ENCODE results near the gene TSPAN15. TPM values are rescaled to one million over a fixed set of nuclear protein-coding genes. Genes with fewer than 3 reads are reported as not detected.

Gene TSPAN15
- total RNA-seq, 1 experiment from 2014 or later: 108 TPM

DNA sequence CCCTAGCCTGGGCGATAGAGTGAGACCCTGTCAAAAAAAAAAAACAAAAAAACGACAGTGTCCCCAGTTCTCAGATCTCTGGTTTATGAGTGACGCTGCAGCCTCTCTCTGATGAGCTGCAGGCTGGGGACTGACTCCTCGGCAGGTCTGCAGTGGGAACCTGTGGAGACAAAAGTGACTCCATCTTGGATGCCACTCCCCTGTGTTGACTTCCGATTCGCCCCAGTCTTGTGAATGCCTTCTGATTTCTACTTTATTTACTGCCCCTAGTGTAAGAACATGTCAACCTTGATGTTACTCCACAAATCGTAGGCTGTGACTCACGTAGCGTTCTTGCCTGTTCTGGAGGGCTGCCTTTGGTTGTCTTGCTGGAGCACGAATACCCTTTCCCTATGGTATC is 40.8 kb upstream of the TSPAN15 start:
- Histone ChIP-seq H3K27ac (no peak overlapping the region), H3K79me2 (ENCODE audit: low read depth) (no peaks in the 10 kb centered on the region), H4K20me1 (ENCODE audit: insufficient read depth) (no peaks in the 10 kb centered on the region), H3K9me3 (ENCODE audit: insufficient read depth, low read depth) (no peaks in the 10 kb centered on the region), H3K36me3 (ENCODE audit: low read depth) (no peaks in the 10 kb centered on the region), H3K4me2 (no peak overlapping the region), H3K4me3 (no peak overlapping the region), H2AFZ (no peak overlapping the region), H3K9me2 (ENCODE audit: insufficient read depth) (no peaks in the 10 kb centered on the region), H3K27me3 (ENCODE audit: insufficient read depth, low read depth) (0 out of 2 replicates have a peak, but pooled peaks cover 5% of the 10 kb centered on the region), H3F3A (ENCODE audit: insufficient read depth, low read depth) (peaks cover 18% of the 10 kb centered on the region; the same call in 1 of the 2 replicates), H3K4me1 (replicated peaks; ENCODE audit: insufficient read depth) (peaks cover 26% of the 10 kb centered on the region)
- no TSS peak for BruUV-seq (replicated peaks)
- TF ChIP-seq EZH2 (IDR thresholded peaks at IDR 0.05; ENCODE audit: low read depth): no peak
- TF ChIP-seq, protein P1, sequence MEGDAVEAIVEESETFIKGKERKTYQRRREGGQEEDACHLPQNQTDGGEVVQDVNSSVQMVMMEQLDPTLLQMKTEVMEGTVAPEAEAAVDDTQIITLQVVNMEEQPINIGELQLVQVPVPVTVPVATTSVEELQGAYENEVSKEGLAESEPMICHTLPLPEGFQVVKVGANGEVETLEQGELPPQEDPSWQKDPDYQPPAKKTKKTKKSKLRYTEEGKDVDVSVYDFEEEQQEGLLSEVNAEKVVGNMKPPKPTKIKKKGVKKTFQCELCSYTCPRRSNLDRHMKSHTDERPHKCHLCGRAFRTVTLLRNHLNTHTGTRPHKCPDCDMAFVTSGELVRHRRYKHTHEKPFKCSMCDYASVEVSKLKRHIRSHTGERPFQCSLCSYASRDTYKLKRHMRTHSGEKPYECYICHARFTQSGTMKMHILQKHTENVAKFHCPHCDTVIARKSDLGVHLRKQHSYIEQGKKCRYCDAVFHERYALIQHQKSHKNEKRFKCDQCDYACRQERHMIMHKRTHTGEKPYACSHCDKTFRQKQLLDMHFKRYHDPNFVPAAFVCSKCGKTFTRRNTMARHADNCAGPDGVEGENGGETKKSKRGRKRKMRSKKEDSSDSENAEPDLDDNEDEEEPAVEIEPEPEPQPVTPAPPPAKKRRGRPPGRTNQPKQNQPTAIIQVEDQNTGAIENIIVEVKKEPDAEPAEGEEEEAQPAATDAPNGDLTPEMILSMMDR (conservative IDR thresholded peaks at IDR 0.05): no peak
- intact Hi-C loops (cut with micrococcal nuclease; ENCODE audit: unreplicated experiment): loop anchor here (5.0 kb wide), 1 partner anchor 318 kb away; no protein-coding TSS in a partner anchor
- CTCF ChIA-PET: interaction anchor here (0.5 to 1.1 kb wide), 2 partner anchors 48 to 127 kb away, joined by 3 to 5 read pairs; no protein-coding TSS in a partner anchor
- POLR2A ChIA-PET (ENCODE audit: unreplicated experiment): no interaction called here
- DNase-seq: no peak

DNA sequence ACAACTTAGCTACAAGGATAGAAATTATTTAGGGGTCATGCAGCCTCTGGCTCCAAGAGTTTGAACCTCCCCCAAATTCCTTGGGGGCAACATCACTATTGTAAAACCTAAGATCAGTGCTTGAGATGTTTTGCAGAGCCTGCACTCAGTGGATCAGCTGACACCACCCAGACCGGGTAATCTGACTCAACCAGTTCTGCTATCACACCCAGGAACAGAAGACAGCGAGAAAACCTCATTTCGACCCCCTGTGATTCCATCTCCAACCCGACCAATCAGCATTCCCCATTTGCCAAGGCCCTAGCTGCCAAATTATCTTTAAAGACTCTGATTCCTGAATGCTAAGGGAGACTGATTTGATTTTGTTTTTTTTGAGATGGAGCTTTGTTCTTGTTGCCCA is 39.8 kb upstream of the TSPAN15 start:
- no peak overlapping the region for H3K4me2 ChIP-seq
- H2AFZ ChIP-seq: no peak overlapping the region
- no peaks in the 10 kb centered on the region for H3K9me2 ChIP-seq (ENCODE audit: insufficient read depth)
- H3K27ac ChIP-seq: no peak overlapping the region
- no peaks in the 10 kb centered on the region for H3K36me3 ChIP-seq (ENCODE audit: low read depth)
- H3F3A ChIP-seq (ENCODE audit: insufficient read depth, low read depth): peaks cover 10% of the 10 kb centered on the region; the same call in 1 of the 2 replicates
- H3K27me3 ChIP-seq (ENCODE audit: insufficient read depth, low read depth): 0 out of 2 replicates have a peak, but pooled peaks cover 8% of the 10 kb centered on the region
- DNase-seq: no peak
- H4K20me1 ChIP-seq (ENCODE audit: insufficient read depth): no peaks in the 10 kb centered on the region
- intact Hi-C loops (cut with micrococcal nuclease; ENCODE audit: unreplicated experiment): loop anchor here (5.0 kb wide), 1 partner anchor 319 kb away; no protein-coding TSS in a partner anchor
- no TSS peak for BruUV-seq (replicated peaks)
- H3K4me1 ChIP-seq (replicated peaks; ENCODE audit: insufficient read depth): peaks cover 26% of the 10 kb centered on the region
- no peaks in the 10 kb centered on the region for H3K9me3 ChIP-seq (ENCODE audit: insufficient read depth, low read depth)
- POLR2A ChIA-PET (ENCODE audit: unreplicated experiment): no interaction called here
- no peaks in the 10 kb centered on the region for H3K79me2 ChIP-seq (ENCODE audit: low read depth)
- H3K4me3 ChIP-seq: no peak overlapping the region
- CTCF ChIA-PET: interaction anchor here (0.6 kb wide), 1 partner anchor 1004 kb away, joined by 4 read pairs; the partner anchor contains the start of gene RUFY2
- TF ChIP-seq, protein P1 (conservative IDR thresholded peaks at IDR 0.05): no peak
- TF ChIP-seq EZH2 (IDR thresholded peaks at IDR 0.05; ENCODE audit: low read depth): no peak

DNA sequence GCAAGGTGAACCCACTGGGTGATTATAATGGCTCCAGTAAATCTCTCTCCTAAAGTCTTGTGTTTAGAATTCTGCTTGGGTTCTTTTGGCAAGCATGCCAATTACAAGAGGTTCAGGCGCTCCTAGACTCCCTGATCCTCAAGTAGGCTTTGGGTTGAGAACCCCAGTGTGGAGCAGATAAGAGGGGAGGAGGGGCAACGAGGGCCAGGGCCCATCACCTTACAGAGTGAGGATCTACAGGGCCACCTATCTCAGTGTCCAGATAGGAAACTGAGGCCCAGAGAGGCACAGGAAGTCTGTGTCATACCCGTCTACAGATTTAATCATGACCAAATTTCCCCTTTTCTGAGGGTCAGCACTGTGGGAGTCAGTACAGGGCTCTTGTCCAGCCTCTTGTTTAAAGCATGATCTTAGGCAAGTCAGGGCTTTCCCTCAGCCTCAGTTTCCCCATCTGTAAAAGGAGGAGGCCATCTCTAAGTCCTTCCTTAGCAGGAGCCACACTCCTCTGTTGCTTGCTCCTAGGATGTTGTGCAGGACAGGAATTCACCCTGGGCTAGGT is 39.0 kb upstream of the TSPAN15 start:
- intact Hi-C loops (cut with micrococcal nuclease; ENCODE audit: unreplicated experiment): loop anchor here (5.0 kb wide), 1 partner anchor 320 kb away; no protein-coding TSS in a partner anchor
- no peak overlapping the region for H2AFZ ChIP-seq
- no peaks in the 10 kb centered on the region for H3K9me3 ChIP-seq (ENCODE audit: insufficient read depth, low read depth)
- peaks cover 26% of the 10 kb centered on the region for H3K4me1 ChIP-seq (replicated peaks; ENCODE audit: insufficient read depth)
- H3K27me3 ChIP-seq (ENCODE audit: insufficient read depth, low read depth): 0 out of 2 replicates have a peak, but pooled peaks cover 8% of the 10 kb centered on the region
- H3K36me3 ChIP-seq (ENCODE audit: low read depth): no peaks in the 10 kb centered on the region
- DNase-seq: no peak
- no peak overlapping the region for H3K4me3 ChIP-seq
- no peak overlapping the region for H3K27ac ChIP-seq
- no peaks in the 10 kb centered on the region for H3K79me2 ChIP-seq (ENCODE audit: low read depth)
- no peak overlapping the region for H3K4me2 ChIP-seq
- H3F3A ChIP-seq (ENCODE audit: insufficient read depth, low read depth): peaks cover 10% of the 10 kb centered on the region; the same call in 1 of the 2 replicates
- no peaks in the 10 kb centered on the region for H3K9me2 ChIP-seq (ENCODE audit: insufficient read depth)
- ChIA-PET POLR2A (ENCODE audit: unreplicated experiment) (no interaction called here), CTCF (no interaction called here)
- TF ChIP-seq, protein P1 (conservative IDR thresholded peaks at IDR 0.05): no peak
- TF ChIP-seq EZH2 (IDR thresholded peaks at IDR 0.05; ENCODE audit: low read depth): no peak
- no TSS peak for BruUV-seq (replicated peaks)
- H4K20me1 ChIP-seq (ENCODE audit: insufficient read depth): no peaks in the 10 kb centered on the region
